ENCODE results near the gene ADGRA1. TPM values are rescaled to one million over a fixed set of nuclear protein-coding genes. Genes with fewer than 3 reads are reported as not detected.

Gene ADGRA1
- total RNA-seq, 1 experiment from 2014 or later: not detected

- DNase-seq (ENCODE audit: low spot score): no peak
Observed at GRCh38 chr10:133113146-133113830, 25.6 kb downstream of the ADGRA1 start.

GRCh38 chr10:133113847-133114246 lies 26.1 kb downstream of the ADGRA1 start:
- no peak for DNase-seq (ENCODE audit: low spot score)

- no peak for DNase-seq (ENCODE audit: low spot score)
Observed at GRCh38 chr10:133114251-133114650, 26.5 kb downstream of the ADGRA1 start.

- DNase-seq (ENCODE audit: low spot score): no peak
Observed at GRCh38 chr10:133114726-133115452, 27.2 kb downstream of the ADGRA1 start.

GRCh38 chr10:133115453-133115842 lies 27.7 kb downstream of the ADGRA1 start:
- DNase-seq (ENCODE audit: low spot score): no peak

- no peak for DNase-seq (ENCODE audit: low spot score)
Observed at GRCh38 chr10:133115976-133116375, 28.3 kb downstream of the ADGRA1 start.

GRCh38 chr10:133116455-133116854 lies 28.7 kb downstream of the ADGRA1 start:
- no peak for DNase-seq (ENCODE audit: low spot score)

GRCh38 chr10:133117036-133117687 lies 29.4 kb downstream of the ADGRA1 start:
- DNase-seq (ENCODE audit: low spot score): no peak

- no peak for DNase-seq (ENCODE audit: low spot score)
Observed at GRCh38 chr10:133117688-133118071, 30.0 kb downstream of the ADGRA1 start.

GRCh38 chr10:133121479-133121878 lies 33.8 kb downstream of the ADGRA1 start:
- no peak for DNase-seq (ENCODE audit: low spot score)

GRCh38 chr10:133122171-133122935 lies 34.6 kb downstream of the ADGRA1 start:
- no peak for DNase-seq (ENCODE audit: low spot score)

GRCh38 chr10:133123050-133123745 lies 35.5 kb downstream of the ADGRA1 start:
- no peak for DNase-seq (ENCODE audit: low spot score)

- no peak for DNase-seq (ENCODE audit: low spot score)
Observed at GRCh38 chr10:133123746-133124356, 36.1 kb downstream of the ADGRA1 start.

GRCh38 chr10:133124357-133125211 lies 36.9 kb downstream of the ADGRA1 start:
- no peak for DNase-seq (ENCODE audit: low spot score)

GRCh38 chr10:133125901-133126300 lies 38.2 kb downstream of the ADGRA1 start:
- no peak for DNase-seq (ENCODE audit: low spot score)

- DNase-seq (ENCODE audit: low spot score): no peak
Observed at GRCh38 chr10:133126431-133127290, 38.9 kb downstream of the ADGRA1 start.

GRCh38 chr10:133127291-133128125 lies 39.8 kb downstream of the ADGRA1 start:
- DNase-seq (ENCODE audit: low spot score): no peak
